ENCODE measurements around the gene SPECC1.
"Not testable (repeated sequence)": the region's sequence is repeated elsewhere in the genome, so short reads cannot be mapped to it uniquely, and the experiment has no call there.

SPECC1 gene

DNA sequence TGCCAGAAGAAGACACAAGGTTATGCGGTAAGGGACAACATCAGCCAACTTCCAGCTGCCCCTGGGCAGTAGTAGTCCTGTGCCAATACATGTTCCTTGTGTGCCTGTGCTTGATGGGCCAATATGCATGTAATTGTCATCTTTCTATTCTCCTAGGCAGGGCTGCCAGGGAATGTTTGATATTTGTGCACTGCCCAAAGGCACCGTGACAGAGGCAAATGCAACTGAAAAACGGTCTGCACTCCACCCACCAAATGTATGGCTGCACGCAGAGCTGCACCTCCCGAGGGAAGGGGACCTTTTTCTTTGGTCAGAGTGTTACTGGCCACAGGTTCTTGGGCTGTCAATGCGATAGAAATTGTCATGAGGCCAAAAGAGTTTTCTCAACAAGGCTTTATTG, 251.1 kb downstream of the SPECC1 start:
- Histone ChIP-seq H3K27ac (ENCODE audit: insufficient read depth, low read length, poor library complexity, severe bottlenecking) (no peak overlapping the region), H3K36me3 (ENCODE audit: control insufficient read depth, insufficient read depth, low read length) (no peaks in the 10 kb centered on the region), H3K4me3 (ENCODE audit: insufficient read depth, low read depth, low read length, poor library complexity, severe bottlenecking) (no peak overlapping the region), H3K4me1 (ENCODE audit: control insufficient read depth, insufficient read depth, low read length, poor library complexity, severe bottlenecking) (peaks cover 3% of the 10 kb centered on the region), H3K9me3 (ENCODE audit: control insufficient read depth, low read length) (no peaks in the 10 kb centered on the region), H3K27me3 (replicated peaks; ENCODE audit: control insufficient read depth, insufficient read depth, low read length, poor library complexity, severe bottlenecking) (no peaks in the 10 kb centered on the region)
- DNase-seq: no peak

DNA sequence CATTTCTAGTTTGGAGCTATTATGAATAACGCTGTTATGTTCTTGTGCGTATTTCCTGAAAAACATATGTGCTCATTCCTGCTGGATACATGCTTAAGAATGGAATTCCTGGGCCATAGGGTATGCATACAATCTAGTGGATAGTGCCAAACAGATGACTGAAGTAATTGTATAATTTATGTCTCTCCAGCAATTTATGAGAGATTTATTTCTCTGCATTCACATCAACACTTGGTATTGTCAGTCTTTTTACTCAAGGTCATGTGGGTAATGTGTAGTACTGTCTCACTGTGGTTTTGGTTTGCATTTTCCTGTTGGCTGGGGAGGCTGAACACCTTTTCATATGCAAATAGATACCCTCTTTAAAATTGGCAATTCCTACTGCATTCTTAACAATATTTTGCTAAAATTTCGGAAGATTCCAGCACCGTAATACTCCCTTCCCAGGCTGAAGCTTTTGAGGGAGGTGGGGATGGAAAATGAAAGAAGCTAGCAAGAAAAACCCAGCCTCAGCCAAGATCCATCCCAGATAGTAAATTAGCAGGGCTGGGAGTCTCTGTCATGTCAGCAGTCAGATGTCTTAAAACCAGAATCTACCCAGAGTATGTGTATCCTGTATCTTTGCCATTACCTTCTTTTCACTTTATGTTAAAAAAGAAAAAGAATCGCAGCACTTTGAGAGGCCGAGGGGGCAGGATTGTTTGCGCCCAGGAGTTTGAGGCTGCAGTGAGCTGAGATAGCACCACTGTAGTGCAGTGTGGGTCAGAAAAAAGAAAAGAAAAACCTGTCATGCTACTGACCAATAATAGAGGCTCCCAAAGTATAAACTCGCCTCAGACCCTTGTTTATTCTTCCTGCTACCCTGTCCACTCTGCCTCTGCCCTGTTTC, 253.3 kb downstream of the SPECC1 start:
- Histone ChIP-seq H3K36me3 (ENCODE audit: control insufficient read depth, insufficient read depth, low read length) (no peaks in the 10 kb centered on the region), H3K4me3 (ENCODE audit: insufficient read depth, low read depth, low read length, poor library complexity, severe bottlenecking) (no peak overlapping the region)

DNA sequence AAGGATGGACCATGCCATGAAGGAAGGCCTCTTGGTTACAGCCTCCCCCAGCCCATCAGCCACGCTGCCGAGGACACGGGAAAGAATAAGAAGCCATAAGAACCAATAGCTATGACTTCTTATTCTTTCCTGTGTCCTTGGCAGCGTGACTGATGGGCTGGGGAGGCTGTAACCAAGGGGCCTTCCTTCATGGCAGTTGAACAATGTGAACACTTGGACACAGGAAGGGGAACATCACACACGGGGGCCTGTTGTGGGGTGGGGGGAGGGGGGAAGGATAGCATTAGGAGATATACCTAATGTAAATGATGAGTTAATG, 253.9 kb downstream of the SPECC1 start:
- H3K27ac ChIP-seq (ENCODE audit: insufficient read depth, low read length, poor library complexity, severe bottlenecking); H3K36me3 ChIP-seq (ENCODE audit: control insufficient read depth, insufficient read depth, low read length); DNase-seq; H3K9me3 ChIP-seq (ENCODE audit: control insufficient read depth, low read length); H3K4me3 ChIP-seq (ENCODE audit: insufficient read depth, low read depth, low read length, poor library complexity, severe bottlenecking); H3K27me3 ChIP-seq (replicated peaks; ENCODE audit: control insufficient read depth, insufficient read depth, low read length, poor library complexity, severe bottlenecking): not testable (repeated sequence)
- H3K4me1 ChIP-seq (ENCODE audit: control insufficient read depth, insufficient read depth, low read length, poor library complexity, severe bottlenecking): peaks cover 14% of the 10 kb centered on the region

More for the DNA sequence above, 253.3 kb downstream of the SPECC1 start:
- DNase-seq: no peak
- no peaks in the 10 kb centered on the region for H3K9me3 ChIP-seq (ENCODE audit: control insufficient read depth, low read length)
- no peaks in the 10 kb centered on the region for H3K27me3 ChIP-seq (replicated peaks; ENCODE audit: control insufficient read depth, insufficient read depth, low read length, poor library complexity, severe bottlenecking)
- H3K4me1 ChIP-seq (ENCODE audit: control insufficient read depth, insufficient read depth, low read length, poor library complexity, severe bottlenecking): peaks cover 8% of the 10 kb centered on the region
- H3K27ac ChIP-seq (ENCODE audit: insufficient read depth, low read length, poor library complexity, severe bottlenecking): no peak overlapping the region

DNA sequence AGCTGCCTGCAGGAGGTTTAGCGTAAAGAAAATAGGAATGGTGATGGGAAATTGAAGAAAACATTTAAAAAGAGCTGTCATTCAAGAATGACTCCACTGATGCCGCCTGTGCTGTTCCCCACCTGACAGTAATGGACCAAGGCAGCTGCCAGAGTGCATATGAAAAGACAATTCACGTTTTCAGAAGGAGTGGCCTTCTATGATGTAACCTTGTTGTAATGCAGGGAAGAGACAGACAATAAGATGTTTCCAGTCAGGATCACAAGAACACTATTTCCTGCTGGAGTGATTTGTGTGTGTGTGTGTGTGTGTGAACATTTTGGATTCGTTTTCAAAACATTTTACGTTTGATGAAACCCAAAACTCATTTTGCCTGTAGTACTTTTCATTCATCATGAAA, 254.4 kb downstream of the SPECC1 start:
- no peaks in the 10 kb centered on the region for H3K9me3 ChIP-seq (ENCODE audit: control insufficient read depth, low read length)
- no peaks in the 10 kb centered on the region for H3K27me3 ChIP-seq (replicated peaks; ENCODE audit: control insufficient read depth, insufficient read depth, low read length, poor library complexity, severe bottlenecking)
- no peak overlapping the region for H3K27ac ChIP-seq (ENCODE audit: insufficient read depth, low read length, poor library complexity, severe bottlenecking)
- peaks cover 15% of the 10 kb centered on the region for H3K4me1 ChIP-seq (ENCODE audit: control insufficient read depth, insufficient read depth, low read length, poor library complexity, severe bottlenecking)
- no peak for DNase-seq
- H3K4me3 ChIP-seq (ENCODE audit: insufficient read depth, low read depth, low read length, poor library complexity, severe bottlenecking): no peak overlapping the region
- H3K36me3 ChIP-seq (ENCODE audit: control insufficient read depth, insufficient read depth, low read length): no peaks in the 10 kb centered on the region

DNA sequence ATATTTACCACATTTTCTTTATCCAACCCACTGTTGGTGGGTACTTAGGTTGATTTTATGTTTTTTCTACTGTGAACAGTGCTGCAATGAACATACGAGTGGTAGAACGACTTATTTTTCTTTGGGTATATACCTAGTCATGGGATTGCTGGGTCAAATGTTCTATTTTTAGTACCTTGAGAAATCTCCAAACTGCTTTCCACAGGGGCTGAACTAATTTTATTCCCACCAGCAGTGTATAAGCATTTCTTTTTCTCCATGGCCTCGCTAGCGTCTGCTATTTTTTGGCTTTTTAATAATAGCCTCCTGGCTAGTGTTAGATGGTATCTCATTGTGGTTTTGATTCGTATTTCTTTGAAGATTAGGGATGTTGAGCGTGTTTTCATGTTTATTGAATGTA, 255.8 kb downstream of the SPECC1 start:
- H3K36me3 ChIP-seq (ENCODE audit: control insufficient read depth, insufficient read depth, low read length): no peaks in the 10 kb centered on the region
- no peak for DNase-seq
- no peak overlapping the region for H3K4me3 ChIP-seq (ENCODE audit: insufficient read depth, low read depth, low read length, poor library complexity, severe bottlenecking)
- no peaks in the 10 kb centered on the region for H3K9me3 ChIP-seq (ENCODE audit: control insufficient read depth, low read length)
- H3K4me1 ChIP-seq (ENCODE audit: control insufficient read depth, insufficient read depth, low read length, poor library complexity, severe bottlenecking): peaks cover 15% of the 10 kb centered on the region
- no peak overlapping the region for H3K27ac ChIP-seq (ENCODE audit: insufficient read depth, low read length, poor library complexity, severe bottlenecking)
- no peaks in the 10 kb centered on the region for H3K27me3 ChIP-seq (replicated peaks; ENCODE audit: control insufficient read depth, insufficient read depth, low read length, poor library complexity, severe bottlenecking)

DNA sequence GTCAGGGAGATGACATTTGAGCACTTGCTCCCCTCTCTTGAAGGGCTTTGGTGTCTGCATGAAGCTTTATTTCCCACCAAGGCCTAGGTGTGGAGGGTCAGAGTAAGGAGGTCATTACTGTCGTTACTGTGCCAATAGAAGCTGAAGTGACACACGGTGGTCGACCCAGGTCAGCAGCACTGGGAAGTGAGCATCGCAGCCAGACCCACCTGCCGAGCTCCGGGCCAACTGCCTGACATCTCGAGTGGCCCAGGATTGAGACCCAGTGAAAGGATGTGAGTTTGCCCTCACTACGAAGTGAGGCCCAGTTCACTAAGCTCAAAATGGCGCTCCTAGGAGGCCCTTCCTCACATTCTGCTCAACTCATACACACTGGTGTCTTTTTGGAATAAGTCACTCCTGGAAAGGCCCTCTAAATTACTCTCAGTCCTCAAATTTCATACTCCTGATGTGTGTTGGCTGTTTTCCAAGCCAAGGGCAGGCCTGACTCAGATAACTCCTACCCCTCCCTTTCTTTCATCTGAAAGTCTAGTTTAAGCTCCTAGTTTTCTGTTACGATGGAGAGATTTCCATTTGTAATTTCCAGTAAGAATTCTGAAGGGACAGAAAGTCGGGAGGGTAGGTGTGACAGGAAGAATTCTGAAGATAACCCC, 257.8 kb downstream of the SPECC1 start:
- Histone ChIP-seq H3K27me3 (replicated peaks; ENCODE audit: control insufficient read depth, insufficient read depth, low read length, poor library complexity, severe bottlenecking) (no peaks in the 10 kb centered on the region), H3K36me3 (ENCODE audit: control insufficient read depth, insufficient read depth, low read length) (no peaks in the 10 kb centered on the region), H3K4me1 (ENCODE audit: control insufficient read depth, insufficient read depth, low read length, poor library complexity, severe bottlenecking) (peaks cover 21% of the 10 kb centered on the region), H3K9me3 (ENCODE audit: control insufficient read depth, low read length) (no peaks in the 10 kb centered on the region), H3K27ac (ENCODE audit: insufficient read depth, low read length, poor library complexity, severe bottlenecking) (no peak overlapping the region), H3K4me3 (ENCODE audit: insufficient read depth, low read depth, low read length, poor library complexity, severe bottlenecking) (no peak overlapping the region)
- DNase-seq: no peak

DNA sequence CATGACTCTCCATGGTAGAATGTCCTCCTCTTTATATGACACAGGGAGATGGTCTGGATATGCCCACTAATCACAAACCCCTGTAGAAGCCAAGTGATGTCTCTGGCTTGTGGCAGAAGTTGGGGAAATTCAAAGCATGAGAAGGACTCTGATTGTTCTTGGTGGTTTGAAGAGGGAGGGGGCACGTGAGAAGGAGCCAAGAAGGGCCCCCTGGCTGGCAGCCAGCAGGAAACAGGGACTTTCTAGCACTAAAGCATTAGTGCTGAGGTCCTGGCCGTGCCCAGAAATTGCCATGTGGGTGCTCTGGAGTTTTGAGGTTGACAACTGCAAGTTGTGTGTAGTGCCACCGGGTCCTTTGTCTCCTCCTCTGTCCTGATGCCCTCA, 258.3 kb downstream of the SPECC1 start:
- peak in 2 of 3 donors; percentile 8 to 9 for DNase-seq
- Histone ChIP-seq H3K4me1 (ENCODE audit: control insufficient read depth, insufficient read depth, low read length, poor library complexity, severe bottlenecking) (peaks cover 19% of the 10 kb centered on the region), H3K36me3 (ENCODE audit: control insufficient read depth, insufficient read depth, low read length) (no peaks in the 10 kb centered on the region), H3K4me3 (ENCODE audit: insufficient read depth, low read depth, low read length, poor library complexity, severe bottlenecking) (no peak overlapping the region), H3K27ac (ENCODE audit: insufficient read depth, low read length, poor library complexity, severe bottlenecking) (no peak overlapping the region), H3K9me3 (ENCODE audit: control insufficient read depth, low read length) (no peaks in the 10 kb centered on the region), H3K27me3 (replicated peaks; ENCODE audit: control insufficient read depth, insufficient read depth, low read length, poor library complexity, severe bottlenecking) (no peaks in the 10 kb centered on the region)

DNA sequence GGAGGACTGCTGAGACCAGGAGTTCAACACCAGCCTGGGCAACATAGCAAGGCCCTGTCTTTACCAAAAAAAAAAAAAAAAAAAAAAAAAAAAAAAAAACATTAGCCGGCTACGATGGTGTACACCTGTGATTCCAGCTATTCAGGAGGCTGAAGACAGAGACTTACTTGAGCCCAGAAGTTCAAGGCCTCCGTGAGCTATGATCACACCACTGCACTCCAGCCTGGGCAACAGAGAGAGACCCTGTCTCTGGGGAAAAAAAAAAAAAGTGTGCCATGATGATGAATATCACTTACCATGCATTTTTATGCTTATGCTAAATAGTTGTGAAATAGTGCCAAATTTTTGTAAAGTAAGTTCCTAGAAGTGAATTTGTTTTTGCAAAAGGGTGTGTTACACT, 261.2 kb downstream of the SPECC1 start:
- H3K36me3 ChIP-seq (ENCODE audit: control insufficient read depth, insufficient read depth, low read length): no peaks in the 10 kb centered on the region
- H3K27ac ChIP-seq (ENCODE audit: insufficient read depth, low read length, poor library complexity, severe bottlenecking): no peak overlapping the region
- no peak overlapping the region for H3K4me3 ChIP-seq (ENCODE audit: insufficient read depth, low read depth, low read length, poor library complexity, severe bottlenecking)
- peaks cover 22% of the 10 kb centered on the region for H3K4me1 ChIP-seq (ENCODE audit: control insufficient read depth, insufficient read depth, low read length, poor library complexity, severe bottlenecking)
- no peak for DNase-seq
- H3K9me3 ChIP-seq (ENCODE audit: control insufficient read depth, low read length): no peaks in the 10 kb centered on the region
- H3K27me3 ChIP-seq (replicated peaks; ENCODE audit: control insufficient read depth, insufficient read depth, low read length, poor library complexity, severe bottlenecking): no peaks in the 10 kb centered on the region

DNA sequence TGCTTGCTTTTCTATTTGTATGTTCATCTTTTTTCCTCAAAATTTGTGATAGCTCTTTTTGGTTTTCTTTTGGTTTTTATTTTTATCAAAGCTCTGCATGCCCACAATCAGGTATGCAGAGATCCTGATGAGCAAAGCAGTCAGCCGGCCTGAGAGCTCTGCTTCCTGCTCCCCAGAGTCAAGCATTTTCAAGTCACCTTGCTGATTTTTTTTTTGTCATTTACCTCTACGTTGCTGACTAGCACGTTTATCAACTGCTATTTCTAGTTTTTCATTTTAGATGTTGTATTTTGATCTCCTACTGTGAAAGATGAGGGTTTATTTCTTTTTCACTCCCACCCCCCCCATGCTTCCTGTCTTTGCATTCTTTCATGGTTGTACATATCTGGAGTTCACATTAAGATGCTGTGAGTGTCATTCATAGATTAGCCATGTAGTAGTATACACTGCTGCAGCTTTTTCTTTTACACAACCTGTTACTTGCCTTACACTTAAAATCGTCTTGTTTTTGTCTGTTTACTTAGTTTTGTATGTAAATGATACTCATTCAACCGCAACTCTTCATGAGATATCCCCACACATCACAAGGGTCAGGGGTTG, 262.0 kb downstream of the SPECC1 start:
- H3K27me3 ChIP-seq (replicated peaks; ENCODE audit: control insufficient read depth, insufficient read depth, low read length, poor library complexity, severe bottlenecking): no peaks in the 10 kb centered on the region
- no peak overlapping the region for H3K4me3 ChIP-seq (ENCODE audit: insufficient read depth, low read depth, low read length, poor library complexity, severe bottlenecking)
- H3K9me3 ChIP-seq (ENCODE audit: control insufficient read depth, low read length): no peaks in the 10 kb centered on the region
- no peak for DNase-seq
- no peaks in the 10 kb centered on the region for H3K36me3 ChIP-seq (ENCODE audit: control insufficient read depth, insufficient read depth, low read length)
- H3K27ac ChIP-seq (ENCODE audit: insufficient read depth, low read length, poor library complexity, severe bottlenecking): no peak overlapping the region
- peaks cover 22% of the 10 kb centered on the region for H3K4me1 ChIP-seq (ENCODE audit: control insufficient read depth, insufficient read depth, low read length, poor library complexity, severe bottlenecking)
